NCI-H2196 (cell line): Measurements from ENCODE around the gene RAB12.

Source experiments
- DNase-seq: peaks from one replicate; lab custom pipeline; 2025; ENCODE audit not compliant: unreplicated experiment; lab: John Stamatoyannopoulos, UW

Gene RAB12

GRCh38 chr18:8681196-8681595, 72.0 kb downstream of the RAB12 start:
- DNase-seq = no peak

- no peak for DNase-seq
These were observed 75.3 kb downstream of the RAB12 start for GRCh38 chr18:8684577-8684976.

DNA sequence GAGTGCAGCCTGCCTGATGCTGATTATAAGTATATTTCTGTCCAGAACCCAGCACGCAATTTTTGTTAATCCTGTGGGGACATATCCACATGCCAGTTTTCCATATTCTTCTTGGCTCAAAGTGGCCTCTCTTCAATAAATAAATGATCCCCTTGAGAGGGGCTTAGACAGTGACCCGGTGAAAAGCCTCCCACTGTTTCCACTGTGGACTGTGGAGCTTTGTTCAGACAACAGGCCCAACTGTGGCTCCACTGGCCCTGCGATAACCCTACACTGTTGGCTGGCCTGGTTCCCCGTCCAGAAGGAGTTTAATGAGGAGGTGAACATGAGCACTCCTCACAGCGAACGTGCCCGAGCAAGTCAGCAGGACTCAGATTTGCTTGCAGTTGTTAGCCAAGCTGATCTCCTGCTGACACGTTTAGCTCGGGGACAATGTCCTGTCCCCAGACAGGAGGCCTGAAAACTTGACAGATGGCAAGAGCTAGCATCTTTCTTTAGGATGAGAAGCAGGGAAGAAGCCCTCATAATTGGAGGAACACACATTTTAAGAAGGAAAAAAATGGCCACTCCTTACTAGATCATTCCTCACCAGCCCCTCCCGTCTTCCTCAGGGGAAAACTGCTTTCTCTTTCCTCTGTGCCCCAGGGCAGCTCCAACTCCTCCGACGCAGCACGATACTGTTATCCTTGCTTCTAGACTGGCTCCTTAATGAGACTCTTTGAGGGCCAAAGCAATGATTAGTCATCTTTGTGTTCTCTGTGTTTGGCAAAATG, 76.1 kb downstream of the RAB12 start:
- DNase-seq = peak; percentile 65

DNA sequence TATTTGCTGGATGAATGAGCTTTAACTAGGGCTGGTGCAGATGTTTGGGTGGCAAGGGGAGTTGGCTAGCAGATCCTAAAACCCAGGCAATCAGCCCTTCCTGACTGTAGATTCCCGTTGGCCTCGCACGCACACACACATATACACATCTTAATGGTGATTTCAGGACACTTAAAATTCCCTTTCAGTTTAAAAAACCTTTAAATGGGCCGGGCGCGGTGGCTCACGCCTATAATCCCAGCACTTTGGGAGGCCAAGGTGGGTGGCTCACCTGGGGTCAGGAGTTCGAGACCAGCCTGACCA, 76.6 kb downstream of the RAB12 start:
- no peak for DNase-seq

DNA sequence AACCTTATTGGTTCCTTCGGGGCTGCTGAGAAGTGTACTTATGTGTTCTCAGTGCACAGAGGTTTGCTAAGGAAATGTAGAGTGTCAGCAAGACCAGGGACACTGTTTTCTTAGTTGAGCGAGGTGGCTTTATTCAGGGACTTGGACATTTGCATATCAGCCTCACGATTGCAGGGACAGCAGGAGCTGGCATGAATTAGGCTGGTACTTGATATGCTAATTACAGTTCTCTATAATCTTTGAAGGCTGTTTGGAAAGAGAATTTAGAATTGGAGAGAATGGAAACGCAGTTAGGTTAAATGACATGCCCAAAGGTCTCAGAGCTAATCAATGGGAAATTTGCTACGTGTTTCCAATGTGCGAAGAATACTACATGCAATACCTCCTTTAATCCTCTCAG, 77.4 kb downstream of the RAB12 start:
- no peak for DNase-seq

- no peak for DNase-seq
These were observed 79.1 kb downstream of the RAB12 start for GRCh38 chr18:8688216-8688800.

- no peak for DNase-seq
These were observed 79.6 kb downstream of the RAB12 start for GRCh38 chr18:8688816-8689215.
